GM12878 (cell line): ENCODE results near the gene DHDH. TPM values are rescaled to one million over a fixed set of nuclear protein-coding genes. Genes with fewer than 3 reads are reported as not detected.
A peak's percentile ranks its signal among the peaks of the same experiment; 100 is the strongest.

Experiments used
- ATAC-seq: fragments of 200-7000 bp; cut with Tn5 transposase; 3 replicates; pipeline ENCODE4 v1.9.1; 2020; ENCODE audit warnings: mild to moderate bottlenecking, moderate library complexity
- BruUV-seq: library from RNA; stranded (reverse); fragments of 400-500 nt; replicated peaks from 2 replicates; lab custom pipeline; 2021; lab: Mats Ljungman, UMichigan
- CTCF ChIA-PET: fragments of 300-600 bp; sonication (Branson Sonifier 250); formaldehyde crosslinking; extraction: SDS; loops from one replicate; lab custom pipeline; 2021; ENCODE audit warnings: inconsistent platforms; lab: Yijun Ruan, JAX
- POLR2A ChIA-PET: fragments of 350-600 bp; formaldehyde crosslinking; extraction: SDS; loops from one replicate; lab custom pipeline; 2021; ENCODE audit warnings: inconsistent platforms; lab: Charles Lee
- RAD21 ChIA-PET: fragments of 300-600 bp; sonication (Branson Sonifier 250); formaldehyde crosslinking; loops from one replicate; lab custom pipeline; 2023; ENCODE audit warnings: antibody characterized with exemption; ENCODE audit not compliant: unreplicated experiment; lab: Charles Lee
- SMC1A ChIA-PET: fragments of 300-600 bp; sonication (Branson Sonifier 250); formaldehyde crosslinking; loops from one replicate; lab custom pipeline; 2023; ENCODE audit not compliant: unreplicated experiment, uncharacterized antibody; lab: Charles Lee
- DNase-seq: peaks from one replicate; pipeline ENCODE4 v3.0.0-alpha.2; 2011; ENCODE audit warnings: low read depth, low spot score
- FAIRE-seq: peaks from 3 replicates; lab custom pipeline; 2011; peaks lifted over from hg19 to GRCh38; lab: Jason Lieb, UNC
- H2AFZ ChIP-seq: 2 replicates; pipeline ENCODE4 v1.6.0; 2011; ENCODE audit warnings: low read depth, low read length, control low read depth; ENCODE audit not compliant: control insufficient read depth
- H3K27ac ChIP-seq: 2 replicates; pipeline ENCODE4 v1.5.1; 2011; ENCODE audit warnings: control low read depth; ENCODE audit not compliant: control insufficient read depth, insufficient read depth
- H3K27me3 ChIP-seq, 2 experiments: replicated peaks in 1 of 2; 2 replicates each; pipeline versions ENCODE4 v1.6.0 to v1.6.1; 2011; ENCODE audit warnings: low read length in 1 of 2; ENCODE audit not compliant: control insufficient read depth in 2 of 2, insufficient read depth in 2 of 2
- H3K36me3 ChIP-seq, 2 experiments: 2 replicates each; pipeline ENCODE4 v1.5.1; 2011; ENCODE audit warnings: low read length in 1 of 2; ENCODE audit not compliant: control insufficient read depth in 2 of 2, insufficient read depth in 2 of 2
- H3K4me1 ChIP-seq: 2 replicates; pipeline ENCODE4 v1.6.1; 2011; ENCODE audit warnings: mild to moderate bottlenecking, low read length, moderate library complexity, mixed read lengths; ENCODE audit not compliant: control insufficient read depth, insufficient read depth
- H3K4me2 ChIP-seq: 2 replicates; pipeline ENCODE4 v1.6.0; 2011; ENCODE audit warnings: control low read depth; ENCODE audit not compliant: control insufficient read depth, insufficient read depth
- H3K4me3 ChIP-seq: fragments of 200-600 bp; sonication (generic); 2 replicates; pipeline ENCODE4 v1.5.1; 2016
- H3K79me2 ChIP-seq: 2 replicates; pipeline ENCODE4 v1.6.0; 2011; ENCODE audit warnings: low read length; ENCODE audit not compliant: control insufficient read depth, insufficient read depth
- H3K9ac ChIP-seq: 2 replicates; pipeline ENCODE4 v1.8.0; 2011; ENCODE audit warnings: low read length, control low read depth, mixed read lengths; ENCODE audit not compliant: control insufficient read depth, insufficient read depth
- H3K9me3 ChIP-seq: replicated peaks from 3 replicates; pipeline ENCODE4 v1.5.1; 2011; ENCODE audit warnings: mild to moderate bottlenecking, low read length; ENCODE audit not compliant: control insufficient read depth, insufficient read depth
- H4K20me1 ChIP-seq: 2 replicates; pipeline ENCODE4 v1.6.0; 2011; ENCODE audit not compliant: control insufficient read depth, insufficient read depth
- E2F8 ChIP-seq: fragments of 450-650 bp; IDR thresholded peaks from 2 replicates; pipeline ENCODE4 v1.6.1; 2018; ENCODE audit warnings: mild to moderate bottlenecking, low read depth, moderate library complexity; ENCODE audit not compliant: partially characterized antibody
- HDAC2 ChIP-seq: fragments of 200-600 bp; sonication (generic); IDR thresholded peaks from 2 replicates; pipeline ENCODE4 v1.6.1; 2017
- IRF4 ChIP-seq: IDR thresholded peaks from 2 replicates; pipeline ENCODE4 v1.6.1; 2011; ENCODE audit warnings: low read depth, low read length
- NFYB ChIP-seq: IDR thresholded peaks from 2 replicates; pipeline ENCODE4 v1.6.1; 2011; ENCODE audit warnings: low read depth, mild to moderate bottlenecking, low read length, improper control_type of control experiment, moderate library complexity; ENCODE audit not compliant: insufficient read depth
- NR2F1 ChIP-seq: fragments of 450-650 bp; conservative IDR thresholded peaks from 2 replicates; pipeline ENCODE4 v1.6.1; 2017; ENCODE audit warnings: mild to moderate bottlenecking
- PAX5 ChIP-seq: IDR thresholded peaks from 2 replicates; pipeline ENCODE4 v1.6.1; 2011; ENCODE audit warnings: low read depth, low read length, borderline replicate concordance
- PAX8 ChIP-seq: fragments of 450-650 bp; IDR thresholded peaks from 2 replicates; pipeline ENCODE4 v1.6.1; 2017; ENCODE audit warnings: mild to moderate bottlenecking, moderate library complexity
- RB1 ChIP-seq: fragments of 450-650 bp; formaldehyde crosslinking; IDR thresholded peaks from 2 replicates; pipeline ENCODE4 v1.6.1; 2017; ENCODE audit warnings: mild to moderate bottlenecking, borderline replicate concordance
- REST ChIP-seq: IDR thresholded peaks from 2 replicates; pipeline ENCODE4 v1.6.1; 2012; ENCODE audit warnings: mild to moderate bottlenecking, low read depth, low read length
- SPI1 ChIP-seq: IDR thresholded peaks from 2 replicates; pipeline ENCODE4 v1.6.1; 2011; ENCODE audit warnings: low read depth, mild to moderate bottlenecking, low read length, moderate library complexity, borderline replicate concordance; ENCODE audit not compliant: insufficient read depth
- SREBF2 ChIP-seq: IDR thresholded peaks from 2 replicates; pipeline ENCODE4 v1.6.1; 2012; ENCODE audit warnings: mild to moderate bottlenecking, low read length
- STAT1 ChIP-seq: fragments of 450-650 bp; conservative IDR thresholded peaks from 2 replicates; pipeline ENCODE4 v1.6.1; 2014; ENCODE audit warnings: antibody characterized with exemption, mild to moderate bottlenecking
- STAT3 ChIP-seq: IDR thresholded peaks from 2 replicates; pipeline ENCODE4 v1.6.1; 2011; ENCODE audit warnings: low read depth, low read length, improper control_type of control experiment
- TARDBP ChIP-seq: IDR thresholded peaks from 2 replicates; pipeline ENCODE4 v1.6.1; 2016; ENCODE audit warnings: borderline replicate concordance
- USF2 ChIP-seq: IDR thresholded peaks from 2 replicates; pipeline ENCODE4 v1.6.1; 2011; ENCODE audit warnings: low read depth, low read length, improper control_type of control experiment, borderline replicate concordance
- YY1 ChIP-seq: IDR thresholded peaks from 2 replicates; pipeline ENCODE4 v1.6.1; 2011; ENCODE audit warnings: low read depth, mild to moderate bottlenecking, low read length
- WGBS: methylation state at CpG from one replicate; pipeline ENCODE4 v1.1.6; 2016; ENCODE audit warnings: low lambda C conversion rate; ENCODE audit not compliant: insufficient replicate concordance, insufficient coverage; ENCODE audit errors: missing lambda C conversion rate; 5-methylcytosine and 5-hydroxymethylcytosine counted together
- in situ Hi-C: fragments of 300-500 bp; cut with MboI; formaldehyde crosslinking; loops from 9 replicates; pipeline ENCODE4 v1.14.3; 2018; ENCODE audit warnings: mixed read lengths
- intact Hi-C: fragments of 100-400 bp; cut with micrococcal nuclease; formaldehyde crosslinking; loops from one replicate; pipeline ENCODE4 v1.14.2; 2022; ENCODE audit not compliant: unreplicated experiment
- polyA plus RNA-seq, 11 experiments: library from polyadenylated mRNA; depleted of rRNA in 4 of 11; unstranded in 6 of 11; stranded (reverse) in 5 of 11; fragments of >200 nt; fragmentation: Nextera tagmentation in 4 of 11; fragmentation: Illumina TruSeq in 1 of 11; extraction: Ambion mirVana in 4 of 11; extraction: Trizol in 1 of 11; gene quantifications; 1 replicate in 1 of 11; 2 replicates in 10 of 11; pipeline versions ENCODE4 v1.2.1 to v1.2.3, GENCODE V29; 2011 to 2016; ENCODE audit warnings: inconsistent platforms in 2 of 11, missing spikeins in 2 of 11, low read depth in 1 of 11
- total RNA-seq, 4 experiments: library from RNA; depleted of rRNA in 3 of 4; stranded (reverse); fragments of >200 nt in 3 of 4; fragmentation: Illumina TruSeq in 1 of 4; extraction: Trizol in 1 of 4; gene quantifications; 2 replicates each; pipeline versions ENCODE4 v1.2.1 to v1.2.3, GENCODE V29; 2013 to 2021

Gene DHDH
- total and polyA plus RNA-seq, 10 of the 15 experiments (the other 5 are each of a cell fraction or from before 2014, with no cell fraction given) = 0.13 to 0.21 (median 0.15) TPM; not detected in 7

- POLR2A ChIA-PET = interaction anchor here (0.5 to 3.0 kb wide), 15 partner anchors 11 to 92 kb away, joined by 3 to 21 read pairs (median 6); partner anchors contain the start of genes BAX, FTL, GYS1 and PPP1R15A
- Histone ChIP-seq H3K9ac (peak overlapping the region; percentile 67), H3K9me3 (no peaks in the 10 kb centered on the region), H3K4me2 (peak overlapping the region; percentile 72), H3K36me3 (no peaks in the 10 kb centered on the region; a peak in 1 of 4 replicates), H2AFZ (peak overlapping the region; percentile 83), H3K4me3 (peak overlapping the region; percentile 99), H4K20me1 (no peaks in the 10 kb centered on the region), H3K4me1 (no peaks in the 10 kb centered on the region; the same call in 1 of the 2 replicates), H3K27ac (peak overlapping the region; percentile 47), H3K27me3 (no peaks in the 10 kb centered on the region), H3K79me2 (peaks cover 14% of the 10 kb centered on the region)
- DNase-seq = no peak
- in situ Hi-C loops (no loop called here), intact Hi-C loops (no loop called here)
- CTCF ChIA-PET = interaction anchor here (0.6 to 2.4 kb wide), 13 partner anchors 10 to 245 kb away, joined by 3 to 11 read pairs (median 4); partner anchors contain the start of genes GYS1 and RUVBL2
- RAD21 ChIA-PET = interaction anchor here (0.6 to 2.2 kb wide), 13 partner anchors 16 to 92 kb away, joined by 3 to 13 read pairs (median 4); partner anchors contain the start of genes GYS1 and RUVBL2
- BruUV-seq = TSS peak; percentile 92
- FAIRE-seq = peak; percentile 89
- 19% methylated on average over 24 of the region's 24 CpGs for WGBS
- ATAC-seq = peak; percentile 70
- SMC1A ChIA-PET = interaction anchor here (0.7 to 2.3 kb wide), 10 partner anchors 11 to 71 kb away, joined by 3 to 16 read pairs (median 4); partner anchors contain the start of genes BAX and PPP1R15A
- no peak; the same call in 1 of the 2 replicates for TF ChIP-seq SPI1
- 0 out of 2 replicates have a peak, but pooled peaks have one; percentile 21 for TF ChIP-seq STAT1
- no peak for TF ChIP-seq USF2
- TF ChIP-seq YY1 = no peak
- TF ChIP-seq NR2F1 = no peak
- 0 out of 2 replicates have a peak, but pooled peaks have one; percentile 37 for TF ChIP-seq NFYB
- TF ChIP-seq PAX8 = no peak
- TF ChIP-seq TARDBP = peak; percentile 79; the same call in 1 of the 2 replicates
- TF ChIP-seq IRF4 = no peak
- TF ChIP-seq REST = no peak
- TF ChIP-seq STAT3 = no peak
- no peak for TF ChIP-seq PAX5
- no peak for TF ChIP-seq RB1
- no peak for TF ChIP-seq HDAC2
- no peak for TF ChIP-seq SREBF2
- no peak for TF ChIP-seq E2F8
Measured at GRCh38 chr19:48900477-48901406, 32.8 kb upstream of the DHDH start.
